CD4-positive, alpha-beta T cell treated with Interleukin-15 for 1 hour (primary cell): ENCODE measurements around the gene SACS.
"Not testable (repeated sequence)": the region's sequence is repeated elsewhere in the genome, so short reads cannot be mapped to it uniquely, and the experiment has no call there.

Experiments
- DNase-seq: peaks from one replicate; pipeline ENCODE4 v3.0.0-alpha.2; 2020

SACS gene

DNA sequence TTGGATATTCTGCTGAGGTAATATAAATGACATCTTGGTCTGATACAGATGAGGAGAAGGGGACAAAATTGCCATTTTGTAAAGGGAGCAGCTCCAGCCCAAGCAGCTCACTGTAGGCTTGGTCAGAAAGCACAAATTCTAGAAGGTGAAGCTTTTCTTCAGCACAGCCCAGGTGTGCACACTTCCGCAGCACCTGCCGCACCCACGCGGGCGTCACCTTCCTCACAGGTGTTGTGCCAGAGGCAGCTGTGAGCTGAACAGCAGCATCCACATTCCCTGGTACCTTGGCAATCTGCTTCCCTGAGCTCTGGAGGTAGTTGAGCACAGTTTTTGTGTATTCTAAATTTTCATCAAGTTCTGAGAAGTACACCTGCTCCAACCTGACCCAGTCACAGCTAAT lies 79.0 kb downstream of the SACS start:
- no peak for DNase-seq

DNA sequence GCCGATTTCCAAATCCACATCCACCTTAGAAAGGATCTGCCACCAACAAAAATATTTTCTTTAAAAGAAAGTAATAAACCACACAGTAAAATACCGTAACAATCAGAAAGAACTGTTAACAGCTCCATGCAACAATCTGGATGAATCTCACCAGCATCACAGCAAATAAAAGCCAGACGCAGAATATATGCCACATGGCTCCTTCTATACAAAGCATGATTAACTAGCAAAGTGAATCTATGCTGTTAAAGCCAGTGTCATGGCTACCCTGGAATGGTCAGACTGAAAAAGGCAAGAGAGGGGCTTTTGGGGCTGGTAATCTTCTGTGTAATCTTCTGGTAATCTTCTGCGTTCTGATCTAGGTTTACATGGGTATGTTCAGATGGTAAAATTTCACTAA lies 81.3 kb downstream of the SACS start:
- DNase-seq: no peak

DNA sequence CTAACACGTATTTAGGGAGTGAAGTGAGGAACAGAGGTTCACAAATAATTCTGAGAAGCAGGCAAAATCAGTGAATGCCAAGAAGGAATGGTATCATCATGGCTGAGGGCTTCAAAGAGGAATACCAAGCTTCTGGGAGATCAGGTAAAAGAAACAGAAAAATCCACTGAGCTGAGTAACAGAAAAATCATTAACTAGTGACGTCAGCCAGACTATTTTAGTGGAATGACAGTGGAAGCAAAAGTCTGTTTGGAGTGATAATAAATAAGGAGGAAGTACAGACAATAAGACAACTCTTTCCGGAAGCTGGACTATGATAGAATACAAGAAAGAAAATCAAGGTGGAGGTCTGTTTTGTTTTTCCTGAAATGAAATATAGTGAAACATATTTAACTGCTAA lies 83.5 kb downstream of the SACS start:
- no peak for DNase-seq

DNA sequence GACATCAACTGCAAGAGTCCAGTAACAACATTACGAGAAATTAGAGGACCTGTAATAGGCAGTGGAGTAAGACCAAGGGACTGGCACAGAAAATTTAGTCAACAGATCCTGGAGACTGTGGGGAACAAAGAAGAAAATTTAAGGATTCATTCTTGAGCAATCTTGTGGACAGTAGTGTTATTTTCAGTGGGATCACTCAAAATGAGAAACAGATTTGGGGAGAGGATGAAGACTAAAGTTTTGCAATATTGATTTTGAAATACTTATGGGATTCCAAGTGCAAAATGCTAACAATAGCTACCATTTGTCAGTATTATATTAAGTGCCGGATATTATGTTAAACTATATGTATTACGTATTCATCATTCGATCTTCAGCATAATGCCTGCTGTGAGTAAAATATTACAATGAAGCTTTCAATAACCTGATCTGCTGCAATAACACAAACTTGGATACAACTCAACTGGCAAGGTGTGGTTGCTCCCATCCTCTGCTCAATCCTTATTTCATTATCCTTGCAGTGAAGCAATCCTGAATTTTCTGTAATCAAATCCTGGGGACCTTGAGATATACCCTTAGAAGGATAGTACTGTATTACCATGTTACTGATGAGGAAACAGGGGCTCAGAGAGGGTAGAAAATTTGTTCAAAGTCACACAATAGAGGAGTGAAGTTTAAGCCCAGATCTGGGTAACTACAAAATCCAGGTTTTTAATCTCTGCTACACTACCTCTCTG lies 84.2 kb downstream of the SACS start:
- DNase-seq: no peak

DNA sequence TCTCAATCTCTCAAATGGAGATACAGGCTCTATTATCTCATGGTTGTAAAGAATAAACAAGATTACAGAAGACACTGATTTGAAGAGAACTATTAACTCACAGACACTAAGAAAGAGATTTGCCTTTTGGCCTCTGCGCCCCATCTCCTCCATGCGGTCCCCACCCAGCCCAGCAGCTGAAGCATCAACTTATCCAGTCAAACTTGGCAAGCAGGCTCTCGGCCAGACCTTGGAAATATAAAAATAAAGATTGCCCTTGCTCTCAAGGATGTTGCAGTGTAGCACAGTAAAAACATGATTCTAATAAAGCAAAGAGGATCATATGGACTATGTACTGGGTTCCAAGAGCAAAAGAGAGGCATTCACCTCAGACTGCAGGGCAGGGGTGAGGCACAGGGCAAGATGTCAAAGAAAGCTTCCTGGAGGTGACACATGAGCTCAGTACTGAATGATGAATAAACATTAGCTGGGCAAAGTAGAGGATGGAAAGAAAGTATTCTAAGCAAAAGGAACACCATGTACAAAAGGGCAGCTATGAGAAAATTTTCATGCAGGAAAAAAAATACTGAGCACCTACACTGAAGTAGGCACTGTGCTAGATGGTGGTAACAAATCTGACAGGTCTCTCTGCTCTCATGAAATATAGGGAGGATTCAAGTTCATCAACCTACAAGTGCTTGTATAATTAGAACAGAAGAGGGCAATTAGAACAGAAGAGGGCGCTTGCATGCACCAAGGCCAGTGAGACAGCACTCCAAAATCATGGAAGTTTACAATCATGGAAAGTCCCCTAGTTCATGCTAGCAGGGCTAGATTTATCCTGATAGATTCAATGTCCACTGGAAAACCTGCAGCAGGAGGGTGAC lies 85.0 kb downstream of the SACS start:
- no peak for DNase-seq

DNA sequence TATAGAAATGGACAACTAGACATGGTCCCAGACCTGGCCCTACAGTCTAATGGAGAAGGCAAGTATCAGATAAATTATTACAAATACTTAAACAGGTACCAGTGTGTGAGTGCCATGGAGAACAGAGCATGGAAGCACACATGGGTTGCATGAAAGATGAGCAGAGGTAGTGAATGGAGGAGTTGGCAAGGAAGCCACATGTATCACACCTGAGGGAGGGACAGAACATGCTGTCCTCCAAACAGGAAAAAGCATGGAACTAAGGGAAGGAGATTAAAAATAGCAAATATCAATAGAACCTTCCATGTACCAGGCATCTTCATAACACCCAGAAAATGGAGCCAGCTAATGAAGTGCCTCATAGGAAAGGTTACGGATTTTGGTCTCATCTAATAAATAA lies 85.9 kb downstream of the SACS start:
- no peak for DNase-seq

DNA sequence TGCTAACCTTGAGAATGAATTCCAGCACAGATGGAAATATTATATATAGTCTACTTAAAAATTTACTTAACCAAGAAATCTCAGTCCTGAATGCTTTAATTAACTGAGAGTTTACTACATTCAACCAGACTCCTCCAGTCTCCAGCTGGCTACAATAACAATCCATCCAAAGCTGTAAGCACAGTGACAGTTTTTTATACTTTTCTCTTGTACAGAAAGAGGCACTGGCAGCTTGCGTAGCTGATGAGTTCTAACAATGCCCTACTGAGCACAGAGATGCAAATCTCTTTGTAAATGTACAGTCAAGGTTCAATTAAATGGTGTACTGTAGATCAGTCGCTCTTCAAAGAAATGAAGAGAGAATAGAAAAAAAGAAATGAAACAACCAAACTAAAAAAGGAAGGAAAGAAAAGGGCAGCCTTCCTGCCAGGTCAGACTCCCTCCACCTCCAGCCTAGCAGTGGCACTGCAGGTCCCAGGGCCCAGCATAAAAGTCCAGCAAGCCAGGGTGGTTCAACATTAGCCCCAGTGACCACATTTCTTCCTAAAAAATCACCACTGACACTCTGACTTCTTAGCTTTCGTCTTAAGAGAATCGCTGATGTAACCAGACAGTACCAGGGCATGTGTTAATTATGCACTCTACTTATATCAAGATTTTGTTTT lies 88.4 kb downstream of the SACS start:
- DNase-seq: no peak

DNA sequence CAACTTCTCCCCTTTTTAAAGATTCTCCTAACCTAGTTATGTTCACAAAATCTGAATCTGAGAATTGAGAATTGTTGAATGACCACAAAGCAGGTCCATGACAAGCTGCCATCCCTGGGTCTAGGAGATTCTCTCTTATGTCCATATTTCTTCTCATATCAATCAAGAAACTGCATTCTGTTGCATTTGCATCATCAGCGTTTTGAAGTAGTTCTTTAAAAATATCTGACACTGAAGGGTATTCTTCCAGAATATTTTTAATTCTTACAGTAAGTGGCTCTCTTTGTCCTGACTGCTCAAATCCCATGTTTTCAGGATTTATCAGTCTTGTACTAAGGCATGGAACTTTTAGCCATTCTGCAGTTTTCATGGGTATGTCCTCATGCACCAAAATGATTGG lies 94.3 kb downstream of the SACS start:
- no peak for DNase-seq

DNA sequence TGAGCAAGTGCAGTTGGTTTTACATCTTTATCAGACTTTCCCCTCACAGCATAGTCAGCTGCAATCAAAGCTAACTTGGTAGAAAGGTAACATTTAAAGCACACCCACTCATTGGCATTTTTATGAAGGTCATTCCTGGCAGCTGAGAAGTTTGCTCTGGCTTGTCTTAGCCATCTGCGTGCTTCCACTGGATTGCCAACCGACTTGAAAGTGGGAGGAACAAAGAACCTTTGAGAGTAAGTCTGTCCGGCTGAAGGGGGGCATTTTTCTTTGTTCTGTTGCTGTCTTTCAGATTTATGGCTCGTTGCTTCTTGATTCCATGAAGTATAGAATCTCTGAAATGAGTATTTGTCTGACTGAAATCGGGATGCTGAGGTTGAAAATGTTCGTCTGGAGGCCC lies 103.1 kb downstream of the SACS start:
- no peak for DNase-seq

DNA sequence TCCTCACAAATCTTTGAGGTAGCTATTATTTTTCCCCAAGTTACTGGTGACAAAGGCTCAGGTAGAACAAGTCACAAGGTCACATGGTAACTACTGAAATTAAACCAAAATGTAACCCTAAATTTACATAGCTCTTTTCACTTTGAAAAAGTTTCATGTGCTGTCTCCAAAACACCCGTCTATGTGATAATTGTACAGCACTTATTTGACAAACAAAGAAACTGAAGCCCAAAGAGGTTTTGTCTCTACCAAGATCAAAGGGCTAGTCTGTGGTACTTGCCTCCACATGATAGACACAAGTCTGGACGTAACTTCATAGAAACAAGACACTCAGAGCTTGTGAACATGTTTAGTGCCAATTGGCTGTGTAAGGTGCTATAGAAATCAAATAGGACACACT lies 108.3 kb downstream of the SACS start:
- no peak for DNase-seq

DNA sequence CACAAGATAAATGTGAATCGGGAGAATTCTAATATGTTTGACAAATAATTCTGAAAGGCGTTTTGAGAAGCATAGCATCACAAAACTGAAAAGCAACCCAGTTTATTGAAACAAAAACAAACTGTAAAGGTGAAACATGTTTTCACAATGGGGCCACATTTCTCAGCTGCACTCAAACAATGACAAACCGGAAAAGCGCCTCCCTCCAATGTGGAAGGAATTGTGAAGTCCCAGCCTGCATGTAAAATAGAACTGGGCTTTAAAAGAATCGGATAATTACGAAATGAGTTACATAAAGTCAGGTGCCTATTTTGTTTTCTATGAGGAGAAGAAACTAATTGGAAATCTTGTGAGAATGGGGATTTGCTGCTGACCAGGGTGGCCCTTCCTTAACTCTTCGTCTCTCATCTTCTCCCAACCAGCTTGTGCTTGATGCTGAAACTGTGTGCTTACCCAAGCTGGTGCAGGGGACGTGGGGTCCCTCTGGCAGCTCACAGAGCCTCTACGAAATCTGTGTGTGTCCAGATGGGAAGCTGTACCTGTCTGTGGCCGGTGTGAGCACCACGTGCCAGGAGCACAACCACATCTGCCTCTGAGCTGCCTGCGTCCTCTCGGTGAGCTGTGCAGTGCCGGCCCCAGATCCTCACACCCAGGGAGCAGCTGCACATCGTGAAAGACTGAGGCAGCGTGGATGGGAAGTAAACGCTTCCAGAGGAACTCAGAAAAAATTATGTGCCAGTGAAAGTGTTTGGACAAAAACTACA lies 109.4 kb downstream of the SACS start:
- DNase-seq: no peak

DNA sequence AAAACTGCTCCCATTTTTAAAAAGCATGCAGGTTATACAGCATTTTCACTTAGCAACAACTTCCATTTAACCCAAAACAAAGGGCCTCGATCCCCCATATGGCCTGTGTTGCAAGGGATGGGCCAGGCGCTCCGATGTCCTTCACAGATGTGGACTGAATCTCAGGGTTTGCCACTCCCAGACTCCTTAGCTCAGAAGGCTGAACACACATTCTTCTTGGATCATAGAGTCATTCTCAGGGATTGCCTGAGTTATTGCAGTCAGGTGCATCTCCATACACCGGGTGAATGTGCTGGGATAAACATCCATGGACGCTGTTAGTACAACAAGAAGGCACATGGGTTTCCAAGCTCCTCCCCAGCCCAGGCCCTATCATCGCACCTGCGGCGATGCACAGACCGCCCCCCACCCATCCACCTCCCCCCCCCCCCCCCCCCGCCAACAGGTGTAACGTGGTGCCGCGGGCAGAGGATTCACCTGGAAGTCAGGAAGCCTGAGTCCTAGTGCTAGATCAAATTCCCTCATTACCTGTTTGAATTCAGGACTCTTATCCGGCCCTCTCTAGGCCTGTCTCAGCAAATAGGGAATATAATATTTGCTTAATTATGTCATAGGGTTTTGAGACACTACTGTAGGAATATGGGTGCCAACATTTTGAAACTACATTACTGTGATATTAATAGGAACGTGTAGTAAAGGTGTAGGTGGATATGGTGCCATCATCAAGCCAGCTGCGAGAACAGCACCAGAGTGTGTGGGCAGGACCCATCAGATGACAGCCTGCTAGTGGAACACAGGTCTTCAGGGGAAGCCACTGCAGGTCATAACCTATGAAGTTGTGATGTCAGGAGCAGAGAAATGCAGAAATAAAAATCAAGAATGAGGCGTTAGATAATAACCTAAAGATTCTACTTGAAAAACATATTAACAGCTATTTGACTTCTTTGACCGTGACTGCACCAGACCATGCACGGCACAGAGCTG lies 110.9 kb downstream of the SACS start:
- DNase-seq: no peak

DNA sequence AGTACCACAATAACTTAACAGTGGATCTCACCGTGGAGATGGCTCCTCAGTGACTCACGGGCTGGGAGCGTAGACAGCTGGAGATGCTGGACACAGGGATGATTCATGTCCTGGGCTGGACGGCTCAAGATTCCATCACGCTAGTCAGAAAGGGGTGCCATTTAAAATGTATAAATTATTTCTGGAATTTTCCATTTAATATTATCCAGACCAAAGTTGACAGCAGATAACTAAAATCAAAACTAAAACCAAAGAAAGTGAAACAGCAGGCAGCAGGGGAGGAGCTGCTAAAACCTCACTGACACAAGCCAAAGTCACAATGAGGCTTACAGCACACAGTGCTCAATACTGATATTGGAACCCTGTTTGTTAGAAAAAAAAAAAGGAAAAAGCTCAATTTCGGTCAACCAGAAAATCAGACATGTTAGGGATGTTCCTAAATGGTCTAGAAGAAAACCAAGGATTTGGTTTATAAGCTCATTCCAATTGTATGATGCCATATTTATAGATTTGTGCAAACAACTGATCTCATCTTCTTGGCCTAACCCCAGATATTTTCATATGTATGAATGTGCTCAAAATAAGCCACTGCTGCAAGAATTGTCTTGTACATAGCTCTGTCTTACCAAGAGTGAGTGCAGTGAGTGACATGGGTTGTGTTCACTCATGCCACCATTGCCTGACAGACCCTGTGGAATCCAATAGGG lies 111.8 kb downstream of the SACS start:
- no peak for DNase-seq

DNA sequence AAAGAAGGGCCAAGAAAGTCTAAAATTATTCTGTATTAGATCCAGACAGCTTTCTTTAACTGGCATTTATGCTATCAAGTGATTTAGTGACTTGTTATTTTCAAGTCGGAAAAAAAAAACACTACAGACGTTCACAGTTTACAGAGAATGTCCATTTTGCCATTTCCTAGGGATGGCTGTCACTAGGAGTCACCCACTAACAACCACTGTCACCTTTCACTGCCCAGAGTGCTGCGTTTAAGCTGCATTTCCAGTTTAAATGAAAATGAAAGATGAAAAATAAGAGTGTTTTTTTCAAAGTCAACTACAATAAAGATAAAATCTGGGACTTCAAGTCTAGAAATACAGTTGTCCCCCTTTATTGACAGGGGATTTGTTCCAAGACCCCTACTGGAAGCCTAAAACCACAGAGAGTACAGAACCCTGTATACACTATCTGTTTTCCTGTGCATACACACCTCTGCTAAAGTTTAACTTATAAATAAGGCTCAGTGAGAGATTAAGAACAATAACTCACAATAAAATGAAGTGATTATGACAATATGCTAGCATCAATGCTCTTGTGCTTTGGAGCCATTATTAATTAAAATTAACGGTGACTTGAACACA lies 112.5 kb downstream of the SACS start:
- no peak for DNase-seq

DNA sequence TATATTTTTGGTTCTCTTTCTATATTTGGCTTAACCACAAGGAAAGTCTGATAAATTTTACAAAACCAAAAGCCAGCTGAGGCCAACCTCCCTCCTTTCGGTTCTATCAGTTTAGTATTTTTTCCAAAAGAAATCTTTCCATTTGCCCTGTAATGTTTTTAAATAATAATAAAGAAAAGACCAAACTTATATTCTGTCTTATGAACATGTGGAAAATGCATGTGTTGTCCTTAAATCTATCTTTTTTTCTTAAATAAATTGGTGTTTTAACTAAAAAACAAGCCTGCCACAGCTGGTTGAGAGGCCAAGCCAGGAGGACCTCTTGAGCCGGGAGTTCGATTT lies 113.6 kb downstream of the SACS start:
- no peak for DNase-seq

DNA sequence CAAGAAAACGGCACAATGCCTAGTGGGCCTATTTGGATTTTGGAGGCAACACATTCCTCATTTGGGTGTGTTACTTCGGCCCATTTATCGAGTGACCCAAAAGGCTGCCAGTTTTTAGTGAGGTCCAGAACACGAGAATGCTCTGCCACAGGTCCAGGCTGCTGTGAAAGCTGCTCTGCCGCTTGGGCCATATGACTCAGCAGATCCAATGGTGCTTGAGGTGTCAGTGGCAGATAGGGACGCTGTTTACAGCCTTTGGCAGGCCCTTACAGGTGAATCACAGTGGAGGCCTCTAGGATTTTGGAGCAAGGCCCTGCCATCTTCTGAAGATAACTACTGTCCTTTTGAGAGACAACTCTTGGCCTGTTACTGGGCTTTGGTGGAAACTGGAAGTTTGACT lies 118.7 kb downstream of the SACS start:
- DNase-seq: not testable (repeated sequence)

DNA sequence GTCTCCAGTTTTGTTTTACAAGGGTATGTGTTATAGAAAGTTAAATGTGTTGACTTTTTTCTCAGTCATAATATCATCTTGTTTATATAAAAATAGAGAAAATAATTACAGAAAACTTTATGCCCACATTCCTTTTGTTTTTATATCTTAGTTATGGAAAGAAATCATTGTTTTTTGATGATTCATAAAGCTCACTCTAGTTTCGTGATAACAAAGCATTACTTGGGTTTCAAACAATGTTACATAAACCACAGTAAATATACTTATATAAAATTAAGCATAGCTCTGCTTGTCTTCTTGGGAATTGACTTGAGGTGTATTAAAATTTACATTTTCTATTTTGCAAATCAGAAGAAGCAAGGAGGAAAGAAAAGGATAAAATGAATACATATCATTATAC lies 140.9 kb downstream of the SACS start:
- DNase-seq: no peak

DNA sequence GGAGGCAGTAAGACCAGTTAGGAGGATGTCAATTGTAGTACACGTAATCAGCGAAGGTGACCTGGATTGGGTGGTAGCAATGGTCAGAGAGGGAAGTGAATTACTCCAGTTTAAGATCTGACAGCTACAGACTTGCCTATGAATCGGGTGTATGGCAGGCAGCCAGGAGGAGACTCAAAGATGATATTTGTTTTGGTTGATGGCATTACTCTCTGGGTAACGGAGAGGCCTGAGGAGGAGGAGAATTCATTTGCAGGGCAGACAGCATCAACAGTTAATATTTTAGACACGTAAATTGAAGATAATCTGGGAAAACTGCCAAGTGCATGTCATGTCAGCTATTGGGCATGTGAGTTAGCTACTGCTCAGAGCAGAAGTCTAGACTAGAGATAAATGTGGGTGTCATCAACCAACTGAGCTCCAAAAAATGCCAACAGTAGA lies 143.6 kb downstream of the SACS start:
- DNase-seq: no peak

DNA sequence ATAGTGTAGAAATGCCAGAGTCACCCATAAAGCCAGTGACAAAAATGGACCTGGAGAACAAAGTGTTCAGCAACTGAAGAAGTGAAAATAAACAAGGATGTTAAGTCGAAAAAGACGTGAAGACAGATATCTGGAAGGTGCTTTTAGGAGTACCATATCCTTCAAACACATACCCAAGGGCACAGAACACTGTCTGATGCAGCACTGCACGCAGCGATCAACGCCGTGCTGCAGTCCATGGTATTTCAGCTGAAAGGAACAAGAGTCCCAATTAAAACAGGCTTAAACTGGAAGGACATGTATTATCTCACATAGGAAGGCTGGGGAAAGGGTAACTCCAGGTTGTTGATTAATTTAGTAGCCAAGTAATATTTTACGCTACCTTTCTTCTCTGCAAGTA lies 144.5 kb downstream of the SACS start:
- no peak for DNase-seq

DNA sequence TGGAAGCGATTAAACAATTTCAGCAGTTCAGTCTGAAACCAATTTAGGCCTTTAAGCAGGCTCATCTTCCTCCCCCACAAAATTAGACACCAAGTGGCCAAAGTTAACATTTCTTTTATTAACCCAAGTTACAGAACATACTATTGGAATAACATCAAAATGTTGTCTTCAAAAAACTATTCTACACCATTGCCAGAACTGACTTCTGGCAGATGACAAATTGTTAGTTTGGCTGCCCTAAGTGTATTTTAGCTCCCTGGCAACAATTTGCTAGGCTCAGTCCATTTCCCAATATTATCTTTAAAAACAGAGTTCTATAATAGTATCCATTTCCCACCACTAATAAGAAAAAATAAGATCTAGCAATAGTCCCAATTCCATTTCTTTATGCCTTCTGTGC lies 144.9 kb downstream of the SACS start:
- DNase-seq: no peak

DNA sequence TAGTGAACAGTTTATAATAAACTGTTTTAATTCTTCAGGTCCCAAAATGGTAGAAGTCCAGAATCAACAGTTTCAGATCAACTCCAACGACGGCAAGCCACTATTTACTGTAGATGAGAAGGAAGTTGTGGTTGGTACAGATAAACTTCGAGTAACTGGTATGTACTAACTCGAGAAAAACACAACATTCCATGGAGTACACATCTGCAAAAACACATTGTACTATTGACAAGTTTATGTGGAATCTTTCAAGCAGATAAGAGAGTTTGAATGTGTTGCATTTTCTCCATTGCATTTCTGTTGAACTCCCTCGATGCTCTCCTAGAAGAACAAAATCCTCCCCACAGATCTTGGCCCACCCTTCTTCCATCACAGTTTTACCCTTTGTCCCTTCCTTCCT lies 154.2 kb downstream of the SACS start:
- no peak for DNase-seq
